HG03097 (cell line): Measurements from ENCODE around the gene OR5AK2.
"Not testable (repeated sequence)": the region's sequence is repeated elsewhere in the genome, so short reads cannot be mapped to it uniquely, and the experiment has no call there.

Experiments used
- ATAC-seq: cut with Tn5 transposase; IDR thresholded peaks from one replicate; pipeline ENCODE4 v1.9.1; 2021; ENCODE audit not compliant: unreplicated experiment, low FRiP score

Gene OR5AK2

GRCh38 chr11:56988614-56989013, at the start of gene OR5AK2:
TSS of gene OR5AK2 (plus strand) at chr11:56988914. CDS start at chr11:56988914, 0 bp downstream.
- no peak for ATAC-seq

DNA sequence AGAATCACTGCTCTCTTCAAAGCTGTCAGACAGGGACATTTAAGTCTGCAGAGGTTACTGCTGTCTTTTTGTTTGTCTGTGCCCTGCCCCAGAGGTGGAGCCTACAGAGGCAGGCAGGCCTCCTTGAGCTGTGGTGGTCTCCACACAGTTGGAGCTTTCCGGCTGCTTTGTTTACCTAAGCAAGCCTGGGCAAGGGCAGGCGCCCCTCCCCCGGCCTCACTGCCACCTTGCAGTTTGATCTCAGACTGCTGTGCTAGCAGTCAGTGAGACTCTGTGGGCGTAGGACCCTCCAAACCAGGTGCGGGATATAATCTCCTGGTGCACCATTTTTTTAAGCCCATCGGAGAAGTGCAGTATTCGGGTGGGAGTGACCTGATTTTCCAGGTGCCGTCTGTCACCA, 43.2 kb upstream of the OR5AK2 start:
- ATAC-seq, result not testable (repeated sequence)

- no peak for ATAC-seq
Measured at GRCh38 chr11:56948991-56949515, 39.7 kb upstream of the OR5AK2 start.

GRCh38 chr11:56950510-56950909, 38.2 kb upstream of the OR5AK2 start:
- no peak for ATAC-seq

GRCh38 chr11:56953907-56954306, 34.8 kb upstream of the OR5AK2 start:
- ATAC-seq, result not testable (repeated sequence)

GRCh38 chr11:56961609-56962008, 27.1 kb upstream of the OR5AK2 start:
- ATAC-seq, result no peak

GRCh38 chr11:56967726-56968125, 21.0 kb upstream of the OR5AK2 start:
- ATAC-seq, result no peak

GRCh38 chr11:56968524-56968923, 20.2 kb upstream of the OR5AK2 start:
- no peak for ATAC-seq

- ATAC-seq, result no peak
Measured at GRCh38 chr11:56977314-56977713, 11.4 kb upstream of the OR5AK2 start.

DNA sequence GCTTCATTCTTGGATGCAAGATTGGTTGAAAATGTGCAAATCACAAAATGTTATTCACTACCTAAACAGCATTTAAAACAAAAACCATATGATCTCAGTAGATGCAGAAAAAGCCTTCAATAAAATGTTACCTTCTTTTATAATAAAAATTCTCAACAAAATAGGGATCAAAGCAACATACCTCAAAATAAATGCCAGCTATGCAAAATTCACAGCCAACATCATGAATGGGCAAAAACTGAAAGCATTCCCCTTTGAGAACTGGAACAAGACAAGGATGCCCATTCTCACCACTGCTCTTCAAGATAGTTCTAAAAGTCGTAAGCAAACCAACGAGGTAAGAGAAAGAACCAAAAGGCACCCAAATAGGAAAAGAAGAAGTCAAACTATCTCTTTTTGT, 2.0 kb downstream of the OR5AK2 start:
- ATAC-seq, result no peak

- no peak for ATAC-seq
Measured at GRCh38 chr11:56994532-56994931, 5.8 kb downstream of the OR5AK2 start.

- no peak for ATAC-seq
Measured at GRCh38 chr11:57001674-57002401, 13.1 kb downstream of the OR5AK2 start.

- ATAC-seq, result no peak
Measured at GRCh38 chr11:57008373-57008772, 19.7 kb downstream of the OR5AK2 start.

DNA sequence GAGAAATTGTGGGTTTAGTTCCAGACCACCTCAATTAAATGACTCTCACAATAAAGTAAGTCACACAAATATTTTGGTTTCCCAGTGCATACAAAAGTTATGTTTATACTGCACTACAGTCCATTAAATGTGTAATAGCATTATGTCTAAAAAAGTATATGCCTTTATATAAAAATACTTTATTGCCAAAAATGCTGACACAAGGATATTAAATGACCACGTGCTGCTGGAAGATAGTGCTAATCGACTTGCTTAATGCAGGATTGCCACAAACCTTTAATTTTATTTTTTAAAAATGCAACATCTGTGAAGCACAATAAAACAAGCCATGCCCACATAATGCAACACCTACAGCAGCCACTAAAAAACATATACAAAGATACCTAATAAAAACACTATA, 27.0 kb downstream of the OR5AK2 start:
- ATAC-seq, result no peak

DNA sequence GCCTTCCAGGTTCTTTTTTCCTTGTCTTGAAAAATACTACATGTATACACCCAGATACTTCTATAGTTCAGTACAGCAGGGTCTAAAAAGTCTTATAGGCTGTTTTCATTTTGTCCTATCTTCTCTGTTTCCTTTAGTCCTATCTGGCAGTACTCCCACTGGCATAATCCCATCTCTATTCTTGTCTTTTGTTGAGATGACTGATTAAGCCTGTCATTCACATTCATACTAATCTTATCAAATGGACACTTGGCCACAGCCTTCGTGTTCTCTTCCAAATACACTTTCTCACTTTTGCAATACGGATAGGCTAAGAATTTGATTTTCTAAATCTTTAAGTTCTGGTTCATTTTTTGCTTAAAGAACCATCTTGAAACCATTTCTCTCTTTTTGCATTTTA, 42.8 kb downstream of the OR5AK2 start:
- no peak for ATAC-seq
